ENCODE measurements around the gene TMEM158.

Gene TMEM158

DNA sequence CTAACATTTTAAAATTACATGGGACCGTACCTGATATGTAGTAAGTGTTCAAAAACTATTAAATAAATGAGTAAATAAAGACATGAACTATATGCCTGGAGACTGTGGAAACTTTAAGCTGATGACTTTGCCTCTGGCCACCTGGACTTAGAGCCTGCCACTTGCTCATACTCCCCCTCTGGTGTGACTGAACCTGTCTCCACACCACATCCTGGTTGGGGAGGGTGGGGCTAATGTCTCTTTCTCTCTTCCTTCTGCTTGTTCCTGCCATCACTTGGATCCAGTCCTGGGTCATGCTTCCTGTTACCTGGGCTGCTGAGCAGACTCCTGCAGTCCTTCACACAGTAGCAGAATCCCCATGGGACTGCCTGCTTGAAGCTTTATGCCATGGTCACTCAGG lies 8.2 kb upstream of the TMEM158 start:
- no peak for DNase-seq (ENCODE audit: extremely low read depth in 1 of 2, low read depth in 1 of 2)

DNA sequence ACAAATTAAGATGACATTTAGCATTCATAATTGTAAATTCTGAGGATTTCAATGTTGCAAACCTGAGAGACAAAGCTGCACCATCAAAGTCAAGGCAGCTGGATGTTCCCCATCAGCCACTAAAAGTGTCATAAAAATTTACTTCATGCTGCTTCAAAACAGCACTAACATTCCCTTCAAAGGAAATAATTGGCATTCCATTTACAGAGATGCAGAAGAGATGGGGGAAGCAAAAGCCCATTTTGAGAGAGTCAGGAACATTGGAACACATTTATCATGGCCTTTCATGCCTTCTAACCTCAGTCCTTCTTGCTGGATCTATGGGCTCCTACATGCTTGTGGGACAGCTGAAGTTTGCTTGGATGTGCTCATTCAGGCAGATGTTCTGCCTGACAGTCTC lies 6.4 kb upstream of the TMEM158 start:
- DNase-seq (ENCODE audit: extremely low read depth in 1 of 2, low read depth in 1 of 2), result no peak

DNA sequence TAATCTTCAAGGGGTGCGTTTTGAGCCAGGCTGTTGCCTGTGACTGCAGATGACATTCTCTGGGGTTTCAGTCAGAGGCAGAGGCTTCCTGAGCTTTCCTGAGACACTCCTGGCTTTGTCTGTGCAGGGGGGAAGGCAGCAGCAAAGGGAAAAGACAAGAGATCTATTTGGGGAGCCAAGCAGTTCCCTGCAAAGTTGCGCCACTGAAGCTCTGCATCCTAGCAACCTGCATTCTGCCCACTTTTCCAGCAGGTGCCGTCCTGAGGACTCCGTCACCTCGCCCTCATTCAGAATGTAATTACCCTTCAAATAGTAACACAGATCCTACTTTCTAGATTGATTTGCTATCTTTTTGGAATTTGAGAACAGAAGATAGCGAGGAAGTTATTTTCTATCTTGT lies 1.9 kb upstream of the TMEM158 start:
- no peak for DNase-seq (ENCODE audit: extremely low read depth in 1 of 2, low read depth in 1 of 2)

DNA sequence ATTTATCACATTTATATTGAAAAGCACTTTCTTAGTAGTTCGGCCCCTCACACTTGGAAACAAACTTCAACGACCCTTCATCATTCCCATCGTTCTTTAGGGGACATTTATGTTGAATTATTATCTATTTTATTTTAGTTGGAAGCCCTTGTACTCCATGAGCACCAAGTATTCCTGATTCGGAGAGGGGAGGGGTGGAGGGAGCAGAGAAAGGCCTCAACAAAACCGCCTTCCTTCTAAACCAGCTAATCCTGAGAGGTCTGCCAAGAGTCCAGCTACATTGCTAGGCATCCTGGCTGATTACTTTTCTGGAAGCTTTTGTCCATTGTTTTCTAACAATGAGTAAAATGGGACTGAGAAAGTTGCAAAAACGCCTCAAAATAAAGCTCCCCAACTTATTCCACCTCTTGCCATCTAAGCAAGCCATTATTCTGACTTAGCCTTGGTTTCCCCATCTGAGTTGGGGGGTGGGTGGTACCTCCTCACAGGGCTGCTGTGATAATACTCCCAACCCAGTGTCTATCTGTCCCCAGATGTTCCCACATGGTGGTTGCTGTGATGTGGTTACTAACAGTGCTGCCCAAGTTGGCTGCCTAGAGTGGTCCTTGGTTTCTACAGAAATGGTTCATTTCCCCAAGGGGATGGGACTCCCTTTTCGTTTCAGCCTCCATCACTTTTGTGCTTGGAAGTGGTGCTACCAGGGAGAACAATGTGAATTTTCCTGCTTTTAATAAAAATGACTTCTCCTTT lies 1.2 kb upstream of the TMEM158 start:
- DNase-seq (ENCODE audit: extremely low read depth in 1 of 2, low read depth in 1 of 2), result no peak

DNA sequence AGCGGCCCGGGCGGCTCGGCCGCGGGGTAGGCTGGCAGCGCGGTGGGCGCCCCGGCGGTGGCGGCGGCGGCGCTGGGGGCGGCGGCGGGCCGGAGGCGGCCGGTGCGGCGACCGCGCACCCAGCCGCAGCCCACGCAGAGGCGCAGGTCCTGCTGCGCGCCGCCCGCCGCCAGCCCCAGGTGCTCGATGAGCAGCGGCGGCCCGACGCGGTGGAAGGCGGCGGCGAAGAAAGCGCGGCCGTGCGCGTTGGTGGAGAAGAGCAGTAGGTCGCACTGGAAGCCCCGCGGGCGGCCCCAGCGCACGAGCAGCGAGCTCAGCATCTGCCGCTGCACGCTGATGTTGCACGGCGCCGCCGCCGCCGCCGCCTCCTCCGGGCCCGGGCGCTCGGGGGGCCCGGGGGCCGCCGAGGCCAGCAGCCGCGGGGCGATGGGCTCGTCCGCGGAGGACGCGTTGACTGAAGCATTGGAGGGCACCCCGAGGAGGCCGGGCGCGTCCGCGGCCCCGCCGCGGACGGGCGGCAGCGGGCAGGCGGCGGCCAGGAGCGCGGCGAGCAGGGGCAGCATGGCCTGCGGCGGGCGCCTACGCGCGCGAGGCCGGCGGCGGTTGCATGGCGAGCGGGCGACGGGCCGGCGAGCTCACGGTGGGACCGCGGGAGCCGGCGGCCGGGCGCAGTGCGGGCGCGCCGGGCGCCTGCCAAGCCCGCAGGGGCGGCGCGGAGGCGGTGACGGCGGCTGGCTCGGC lies 452 bp downstream of the TMEM158 start:
- no peak for DNase-seq (ENCODE audit: extremely low read depth in 1 of 2, low read depth in 1 of 2)

DNA sequence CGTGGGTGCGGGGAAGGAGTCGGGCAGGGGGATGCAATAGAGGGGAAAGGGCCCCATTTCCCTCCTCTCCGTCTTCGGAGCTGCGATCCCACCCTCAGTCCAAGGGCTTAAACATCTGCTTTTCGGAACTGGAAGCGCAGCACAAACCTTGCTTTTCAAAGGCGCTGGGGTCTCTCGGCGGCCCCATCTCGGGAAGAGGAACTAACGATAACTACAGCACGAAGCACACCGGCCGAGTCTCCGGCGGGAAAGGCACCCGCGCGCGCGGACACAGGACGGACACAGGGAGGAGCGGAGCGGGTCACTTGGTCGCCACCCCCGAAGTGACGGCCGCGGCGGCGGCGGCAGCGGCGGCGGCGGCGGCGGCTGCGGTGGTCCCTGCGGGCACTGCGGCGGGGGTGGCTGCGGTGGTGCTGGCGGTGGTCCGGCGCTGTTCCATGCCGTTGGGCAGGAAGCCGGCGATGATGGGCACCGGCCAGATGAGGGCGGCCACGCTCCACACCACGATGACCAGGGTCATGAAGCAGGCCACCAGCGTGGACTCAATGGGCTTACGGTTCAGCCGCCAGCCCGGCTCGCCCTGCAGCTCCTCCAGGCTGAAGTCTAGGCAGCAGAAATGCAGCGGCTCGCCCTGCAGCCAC lies 1.1 kb downstream of the TMEM158 start:
- no peak for DNase-seq (ENCODE audit: extremely low read depth in 1 of 2, low read depth in 1 of 2)

DNA sequence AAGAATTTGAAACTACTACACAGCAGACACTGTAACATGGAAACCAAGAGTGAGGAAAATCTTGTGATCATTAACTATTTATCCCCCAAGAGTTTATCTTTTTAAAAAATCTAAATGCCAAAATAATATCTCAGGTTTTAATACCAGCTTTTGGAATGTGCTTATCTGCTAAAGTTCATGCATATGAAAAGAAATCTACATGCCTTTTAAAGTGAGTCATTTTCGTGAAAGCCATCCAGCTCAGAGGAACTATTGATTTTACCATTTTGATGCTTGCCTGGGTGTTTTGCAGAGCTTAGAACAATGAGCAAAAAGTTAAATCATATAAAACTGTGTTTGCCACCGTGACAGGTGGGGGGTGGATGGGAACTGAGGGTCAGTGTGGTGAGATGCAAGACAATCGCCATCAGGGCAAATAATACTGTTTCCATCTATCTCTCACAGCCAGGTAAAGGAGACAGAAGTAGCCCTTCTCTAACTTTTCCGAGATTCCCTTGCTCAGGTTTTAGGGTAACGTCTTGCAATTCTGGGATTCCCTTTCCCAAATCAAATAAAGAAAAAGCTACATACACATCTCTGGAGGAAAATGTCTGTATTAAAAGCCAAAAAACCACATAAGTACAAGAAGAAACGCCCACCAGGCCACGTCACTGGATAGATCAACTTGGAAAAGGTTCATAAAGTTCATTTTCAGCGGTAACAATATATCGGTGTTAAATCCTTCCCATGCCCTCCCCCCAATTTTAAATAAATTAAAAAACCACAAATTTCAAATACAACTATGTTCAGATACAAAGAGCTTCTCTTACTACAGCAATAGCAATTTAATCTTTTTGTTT lies 2.0 kb downstream of the TMEM158 start:
- no peak for DNase-seq (ENCODE audit: extremely low read depth in 1 of 2, low read depth in 1 of 2)

DNA sequence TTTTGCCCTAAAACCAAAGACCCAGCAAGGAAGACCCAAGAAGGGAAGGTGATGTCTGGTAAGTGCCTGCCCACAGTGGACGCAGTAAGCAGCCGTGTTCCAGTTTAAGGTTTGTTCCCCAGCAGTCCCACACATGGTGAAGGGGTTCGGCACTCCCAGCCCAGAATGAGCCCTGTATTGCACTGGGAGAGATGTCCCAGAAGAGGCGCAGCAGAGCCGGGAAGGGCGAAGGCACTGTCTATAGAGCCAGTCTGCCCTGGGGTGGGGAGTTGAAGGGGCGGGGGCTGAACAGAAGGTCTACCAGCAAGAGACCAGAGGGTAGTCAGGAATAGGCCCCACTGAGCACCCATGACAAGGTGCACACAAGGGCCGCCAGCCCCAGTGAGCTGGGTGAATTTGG lies 6.4 kb downstream of the TMEM158 start:
- DNase-seq (ENCODE audit: extremely low read depth in 1 of 2, low read depth in 1 of 2), result no peak

DNA sequence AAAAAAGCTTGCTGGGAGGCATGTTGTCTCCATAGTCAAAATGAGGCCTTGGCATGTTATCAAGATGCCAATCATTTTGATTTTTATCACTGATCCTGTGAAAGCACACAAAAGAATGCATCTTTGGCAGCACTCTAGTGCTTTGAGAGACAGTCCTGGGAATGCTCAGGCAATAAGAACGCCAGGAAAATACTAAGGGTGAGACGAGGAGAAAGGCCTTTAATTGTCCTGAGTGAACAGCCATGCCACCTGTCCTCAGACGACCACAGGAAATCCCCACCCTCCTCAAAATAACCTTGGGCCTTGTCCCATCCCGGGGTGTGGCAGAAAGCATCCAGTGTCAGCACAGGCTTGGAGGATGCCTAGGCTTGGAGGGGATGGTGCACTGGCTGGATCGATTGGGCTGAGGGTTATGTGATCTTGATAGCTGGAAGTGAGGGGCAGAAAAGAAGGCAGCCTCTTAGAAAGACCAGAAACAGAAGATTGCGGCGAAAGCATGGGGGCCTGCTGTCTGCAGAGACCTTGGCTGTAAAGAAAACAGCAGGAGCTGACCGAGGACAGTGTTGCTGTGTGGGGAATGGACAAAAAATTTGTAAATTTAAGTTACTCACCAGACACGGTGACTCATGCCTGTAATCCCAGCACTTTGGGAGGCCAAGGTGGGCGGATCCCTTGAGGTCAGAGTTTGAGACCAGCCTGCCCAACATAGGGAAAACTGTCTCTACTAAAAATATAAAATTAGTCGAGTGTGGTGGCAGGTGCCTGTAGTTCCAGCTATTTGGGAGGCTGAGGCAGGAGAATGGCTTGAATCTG lies 7.3 kb downstream of the TMEM158 start:
- no peak for DNase-seq (ENCODE audit: extremely low read depth in 1 of 2, low read depth in 1 of 2)

DNA sequence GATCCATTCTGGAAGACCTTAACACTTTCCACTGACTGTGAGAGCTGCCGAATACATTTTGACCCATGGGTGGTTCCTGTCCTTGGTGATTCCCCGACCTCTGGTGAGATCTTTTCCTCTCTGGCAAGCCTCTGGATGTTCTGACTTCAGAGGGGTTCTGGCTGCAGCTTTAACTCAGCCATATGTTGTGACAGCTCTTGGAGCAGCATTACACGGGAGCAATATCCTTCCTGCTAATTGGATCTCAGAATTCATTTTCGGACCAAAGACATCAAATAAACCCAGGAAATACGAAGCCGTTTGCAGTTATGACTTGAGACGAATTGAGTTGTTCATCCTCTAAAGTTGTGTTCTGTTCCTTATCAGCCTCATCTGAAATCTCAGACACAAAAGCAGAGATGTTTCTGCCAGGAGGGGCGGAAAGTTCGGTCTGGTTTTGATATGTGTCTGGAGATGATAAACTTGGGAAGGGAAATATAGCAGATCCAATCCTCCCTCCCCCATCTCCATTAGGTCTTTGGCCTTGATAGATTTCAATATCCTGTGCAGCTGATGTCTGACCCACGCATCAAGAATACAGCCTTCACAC lies 10.0 kb downstream of the TMEM158 start:
- DNase-seq (ENCODE audit: extremely low read depth in 1 of 2, low read depth in 1 of 2), result no peak

DNA sequence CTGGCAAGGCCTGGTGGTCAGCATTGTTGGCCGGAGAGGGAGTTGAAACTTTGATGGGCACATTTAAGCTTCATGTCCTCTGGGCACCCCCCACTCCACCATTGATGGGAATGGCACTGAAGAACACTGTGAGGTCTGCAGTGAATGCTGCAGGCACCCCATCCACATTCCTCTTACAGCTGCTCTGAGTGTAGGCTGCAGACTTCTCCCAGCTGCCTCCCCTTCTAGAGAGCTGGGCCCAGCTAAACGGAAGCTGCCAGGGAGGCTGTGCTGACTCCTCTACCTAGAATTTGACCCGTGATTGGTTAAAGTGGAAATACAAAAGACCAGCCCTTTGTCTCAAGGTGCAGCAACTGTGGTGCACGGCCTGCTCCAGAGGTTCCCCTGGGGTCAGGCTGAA lies 10.6 kb downstream of the TMEM158 start:
- DNase-seq (ENCODE audit: extremely low read depth in 1 of 2, low read depth in 1 of 2), result no peak

DNA sequence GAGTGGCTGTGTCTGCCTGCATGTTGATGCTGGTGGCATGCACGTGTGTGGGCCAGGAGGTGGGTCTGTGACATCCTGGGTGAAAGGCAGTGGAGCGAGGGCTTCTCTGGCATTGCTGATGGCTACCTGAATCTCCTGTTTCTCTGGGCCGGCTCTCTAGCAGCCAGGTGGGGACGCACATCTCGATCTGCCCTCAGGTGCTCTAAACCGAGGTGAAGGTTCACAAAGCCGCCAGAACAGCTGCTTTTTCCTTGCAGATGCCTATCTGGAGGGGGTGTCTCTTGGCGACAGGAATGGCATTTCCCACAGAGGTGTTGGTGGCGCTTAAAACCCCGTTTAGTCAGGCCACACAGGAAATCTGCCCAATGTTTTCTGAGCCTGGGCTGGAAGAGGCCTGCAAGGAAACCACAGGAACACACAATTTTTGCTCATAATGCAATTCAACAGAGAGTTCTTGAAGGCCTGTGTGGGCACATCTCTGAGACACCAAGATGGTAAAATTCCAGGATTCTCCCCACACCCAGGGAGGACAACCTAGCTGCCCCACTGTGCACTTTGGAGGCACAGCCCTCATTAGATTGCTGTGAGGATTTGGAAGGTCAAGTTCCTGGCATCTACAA lies 11.9 kb downstream of the TMEM158 start:
- DNase-seq (ENCODE audit: extremely low read depth in 1 of 2, low read depth in 1 of 2), result no peak

DNA sequence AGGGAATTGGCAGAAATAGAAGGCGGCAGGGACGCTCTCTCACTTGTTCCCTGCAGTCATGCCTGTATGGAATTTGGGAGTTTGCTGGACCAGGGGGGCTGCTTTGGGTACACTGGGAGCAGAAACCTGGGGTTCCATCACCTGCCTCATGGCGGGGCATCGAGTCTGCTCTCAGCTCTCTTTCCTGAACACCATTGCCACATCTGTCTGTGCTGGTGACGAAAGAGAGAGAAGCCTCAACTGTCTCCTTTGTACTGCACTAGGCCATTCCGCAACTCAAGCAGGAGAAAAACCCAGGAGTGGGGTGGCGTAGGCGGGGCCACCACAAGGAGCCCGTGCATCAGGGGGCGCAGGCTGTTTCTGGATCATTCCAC lies 14.0 kb downstream of the TMEM158 start:
- no peak for DNase-seq (ENCODE audit: extremely low read depth in 1 of 2, low read depth in 1 of 2)

DNA sequence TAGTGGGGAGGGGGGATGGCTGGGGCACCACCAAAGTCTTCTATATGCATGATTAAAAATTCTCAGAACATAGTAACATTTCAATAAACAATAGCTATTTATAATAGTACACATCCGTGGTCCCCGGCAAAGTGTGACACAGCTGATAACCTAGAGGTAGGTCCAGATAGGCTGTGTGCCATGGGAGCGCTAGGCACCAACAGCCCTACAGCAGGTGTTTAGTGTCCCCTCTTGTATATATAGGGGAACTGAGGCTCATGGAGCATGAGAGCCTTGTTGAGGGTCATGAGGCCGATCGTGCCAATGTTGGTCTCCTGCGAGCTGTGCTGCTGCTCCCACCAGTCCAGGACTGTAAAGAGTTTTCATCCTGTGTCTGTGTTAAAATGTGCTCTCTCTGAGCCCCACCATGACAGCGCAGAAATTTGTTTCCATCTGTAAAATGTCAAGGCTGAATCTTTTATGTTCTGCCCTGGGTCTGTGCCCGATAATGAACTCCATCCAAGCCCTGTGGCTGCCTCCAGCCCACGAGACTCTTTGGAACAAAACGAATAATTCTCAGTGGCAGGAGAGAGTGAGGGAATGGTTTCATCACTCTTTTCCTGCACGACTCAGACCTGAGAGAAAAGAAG lies 14.5 kb downstream of the TMEM158 start:
- no peak for DNase-seq (ENCODE audit: extremely low read depth in 1 of 2, low read depth in 1 of 2)

DNA sequence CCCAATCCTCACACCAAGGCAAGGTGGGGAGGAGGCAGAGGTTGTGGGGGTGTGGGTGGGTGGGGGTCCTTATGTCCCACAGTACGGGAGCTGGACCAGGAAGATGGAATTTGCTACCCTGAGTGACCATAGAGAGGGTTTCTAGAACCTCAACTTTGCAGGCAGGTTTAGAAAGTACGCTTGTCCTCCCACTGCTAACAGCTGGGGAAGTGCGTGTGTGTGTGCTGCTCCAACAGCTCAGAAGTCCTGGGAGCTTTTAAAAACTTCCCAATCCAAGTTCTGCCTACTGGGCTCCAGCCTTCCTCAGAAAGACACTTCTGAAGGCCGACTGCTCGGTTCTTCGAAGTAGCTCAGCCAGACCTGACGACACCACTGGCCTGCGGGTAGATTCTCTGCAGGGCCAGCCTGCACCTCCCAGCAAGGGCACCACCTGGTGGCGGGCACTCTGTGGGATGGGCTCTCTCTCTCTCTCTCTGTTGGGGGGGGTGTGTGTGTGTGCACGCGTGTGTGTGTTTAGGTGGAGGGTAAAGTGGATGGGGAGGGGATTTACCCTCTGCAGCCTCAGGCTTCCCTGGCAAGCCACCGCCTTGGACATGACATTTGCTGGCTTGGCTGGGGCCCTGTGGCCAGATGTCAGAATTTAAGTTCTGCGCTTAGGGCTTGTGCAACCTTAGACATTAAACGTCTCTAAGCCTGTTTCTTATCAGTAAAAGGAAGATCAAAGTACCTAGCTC lies 15.6 kb downstream of the TMEM158 start:
- peak; percentile 36 to 69 for DNase-seq (ENCODE audit: extremely low read depth in 1 of 2, low read depth in 1 of 2)

DNA sequence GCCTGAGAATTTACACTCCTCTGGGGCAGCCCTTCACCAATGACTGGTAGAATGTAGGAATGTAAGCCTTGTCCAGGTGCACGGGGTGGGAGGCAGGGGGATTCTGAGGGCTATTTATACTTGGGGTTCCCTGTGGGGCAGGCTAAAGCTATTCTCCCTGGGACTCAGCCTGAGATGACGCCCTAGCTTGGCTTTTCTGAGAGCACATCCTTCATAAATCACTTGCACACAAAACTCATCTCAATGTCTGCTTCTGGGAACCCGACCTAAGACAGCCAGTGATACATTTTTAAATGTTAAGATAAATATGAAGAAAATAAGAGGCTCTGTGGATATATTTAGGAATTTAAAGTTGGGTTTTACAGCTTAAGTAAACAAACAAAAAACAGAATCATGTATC lies 16.6 kb downstream of the TMEM158 start:
- no peak for DNase-seq (ENCODE audit: extremely low read depth in 1 of 2, low read depth in 1 of 2)

DNA sequence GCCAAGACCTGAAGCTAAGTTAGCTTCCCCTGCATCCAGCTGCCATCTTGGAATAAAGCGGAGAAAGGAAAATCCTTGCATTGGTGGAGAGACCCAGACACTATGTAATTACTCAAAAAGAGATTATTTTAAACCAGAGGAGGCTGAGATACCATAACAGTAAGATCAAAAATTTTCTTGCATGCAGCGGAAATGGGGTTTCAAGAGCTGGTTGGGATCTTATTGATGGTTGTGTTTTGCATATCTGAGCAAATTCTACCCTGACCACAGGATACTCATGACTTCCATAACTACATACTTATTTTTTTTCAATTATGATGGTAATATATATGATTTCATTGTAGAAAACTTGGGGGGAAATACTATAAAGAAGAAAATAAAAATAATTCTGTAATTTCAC lies 17.5 kb downstream of the TMEM158 start:
- no peak for DNase-seq (ENCODE audit: extremely low read depth in 1 of 2, low read depth in 1 of 2)

DNA sequence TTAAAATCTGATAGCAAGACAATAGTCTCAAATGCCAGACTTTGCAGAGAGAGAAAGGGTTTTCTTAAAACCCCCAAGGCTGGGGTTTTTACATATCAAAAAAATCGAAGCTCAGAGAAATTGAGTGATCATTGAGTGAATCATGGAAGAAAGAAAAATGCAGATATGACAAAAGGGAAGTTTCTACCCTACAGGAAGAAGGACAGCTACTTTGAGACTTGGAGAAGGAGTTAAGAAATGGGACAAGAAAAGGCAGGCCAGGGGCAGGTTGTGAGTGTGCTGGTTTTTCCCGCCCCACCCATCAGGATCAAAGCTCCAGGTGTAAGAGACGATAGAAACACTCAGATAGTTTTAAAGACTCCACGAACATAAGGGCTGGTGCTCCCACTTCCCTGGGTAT lies 18.6 kb downstream of the TMEM158 start:
- no peak for DNase-seq (ENCODE audit: extremely low read depth in 1 of 2, low read depth in 1 of 2)
